Body of pancreas (tissue), 4 donors: ENCODE data around the gene DLG2. TPM values are rescaled to one million over a fixed set of nuclear protein-coding genes. Genes with fewer than 3 reads are reported as not detected.

ENCODE experiments used
- ATAC-seq: fragments of 150-250 bp; one replicate; pipeline ENCODE4 v1.9.1; 2016
- DNase-seq, 4 donors: peaks; one replicate each; pipeline ENCODE4 v3.0.0-alpha.2; 2019
- H3K27ac ChIP-seq, 4 donors: fragments of 200-600 bp; sonication (generic); 1 replicate in 3 of 4; 2 replicates in 1 of 4; pipeline versions ENCODE4 v1.5.1 to v1.6.1; 2016 to 2019; ENCODE audit warnings: mild to moderate bottlenecking in 1 of 4, mixed read lengths in 1 of 4, moderate library complexity in 1 of 4
- H3K27me3 ChIP-seq, 2 donors: fragments of 200-600 bp; sonication (generic); one replicate each; pipeline ENCODE4 v1.6.0; 2016; ENCODE audit warnings: mild to moderate bottlenecking in 1 of 2
- H3K36me3 ChIP-seq, 2 donors: fragments of 200-600 bp; sonication (generic); replicated peaks in 1 of 2; 2 replicates each; pipeline ENCODE4 v1.5.1; 2016; ENCODE audit warnings: low read depth in 2 of 2; ENCODE audit not compliant: insufficient read depth in 1 of 2
- H3K4me1 ChIP-seq: fragments of 200-600 bp; sonication (generic); one replicate; pipeline ENCODE4 v1.6.0; 2016
- H3K4me3 ChIP-seq, 2 donors: fragments of 200-600 bp; sonication (generic); 1 replicate in 1 of 2; 2 replicates in 1 of 2; pipeline ENCODE4 v1.5.1; 2016 to 2019
- H3K9me3 ChIP-seq, 3 donors: fragments of 200-600 bp; sonication (generic); 1 replicate in 2 of 3; 2 replicates in 1 of 3; pipeline ENCODE4 v1.5.1; 2016
- CTCF ChIP-seq, 7 experiments: fragments of 450-650 bp in 4 of 7; fragments of 200-600 bp in 3 of 7; sonication (generic) in 3 of 7; IDR thresholded peaks; one replicate each; pipeline ENCODE4 v1.5.1; 2016 to 2019; ENCODE audit warnings: antibody characterized with exemption in 7 of 7
- POLR2A ChIP-seq, 3 donors: fragments of 450-650 bp; IDR thresholded peaks; one replicate each; pipeline ENCODE4 v1.6.1; 2016; ENCODE audit warnings: antibody characterized with exemption in 3 of 3, mild to moderate bottlenecking in 2 of 3
- WGBS, 2 donors: methylation state at CpG; one replicate each; pipeline ENCODE4 v1.1.5; 2017; 5-methylcytosine and 5-hydroxymethylcytosine counted together
- intact Hi-C: fragments of 100-400 bp; cut with DNase I; formaldehyde crosslinking; loops from one replicate; pipeline ENCODE4 v1.15.1; 2023
- total RNA-seq, 2 donors: library from RNA; depleted of rRNA; stranded (reverse); fragments of >200 nt; gene quantifications; one replicate each; pipeline ENCODE4 v1.1.0, GENCODE V29; 2016

The DLG2 gene
- total RNA-seq, 2 donors from 2014 or later, result 6.0 to 13.2 TPM

- H3K27ac ChIP-seq, result no peak overlapping the region
- H3K4me1 ChIP-seq, result no peaks in the 10 kb centered on the region
- H3K4me3 ChIP-seq, result no peak overlapping the region
- H3K9me3 ChIP-seq, result no peaks in the 10 kb centered on the region
- H3K27me3 ChIP-seq, result no peaks in the 10 kb centered on the region
- TF ChIP-seq POLR2A (IDR thresholded peaks at IDR 0.05) (no peak), CTCF (IDR thresholded peaks at IDR 0.05) (no peak)
- no peak for ATAC-seq
- H3K36me3 ChIP-seq, result no peaks in the 10 kb centered on the region
- intact Hi-C loops, result no loop called here
- no peak for DNase-seq
These were observed 727.4 kb downstream of the DLG2 start for GRCh38 chr11:84899740-84900139.

- no peak overlapping the region for H3K4me3 ChIP-seq
- no peak for DNase-seq
- 84 to 87% methylated on average over 2 of the region's 2 CpGs for WGBS, 2 donors
- H3K4me1 ChIP-seq, result no peaks in the 10 kb centered on the region
- ATAC-seq, result no peak
- H3K27me3 ChIP-seq, result no peaks in the 10 kb centered on the region
- intact Hi-C loops, result no loop called here
- no peak overlapping the region for H3K27ac ChIP-seq
- H3K36me3 ChIP-seq, result no peaks in the 10 kb centered on the region
- TF ChIP-seq POLR2A (IDR thresholded peaks at IDR 0.05), result no peak
- TF ChIP-seq CTCF (IDR thresholded peaks at IDR 0.05), result no peak
- no peaks in the 10 kb centered on the region for H3K9me3 ChIP-seq
These were observed 728.0 kb downstream of the DLG2 start for GRCh38 chr11:84899134-84899533.

- no peak overlapping the region for H3K4me3 ChIP-seq
- DNase-seq (no peak), ATAC-seq (no peak)
- intact Hi-C loops, result no loop called here
- no peak for TF ChIP-seq CTCF (IDR thresholded peaks at IDR 0.05)
- no peak for TF ChIP-seq POLR2A (IDR thresholded peaks at IDR 0.05)
- no peak overlapping the region for H3K27ac ChIP-seq
- H3K27me3 ChIP-seq, result no peaks in the 10 kb centered on the region
- no peaks in the 10 kb centered on the region for H3K4me1 ChIP-seq
- no peaks in the 10 kb centered on the region for H3K36me3 ChIP-seq
- no peaks in the 10 kb centered on the region for H3K9me3 ChIP-seq
- WGBS, 2 donors, result 66 to 69% methylated on average over 2 of the region's 2 CpGs
These were observed 732.5 kb downstream of the DLG2 start for GRCh38 chr11:84894666-84895065.

GRCh38 chr11:84890676-84891075 lies 736.5 kb downstream of the DLG2 start:
- 53 to 60% methylated on average over 3 of the region's 3 CpGs for WGBS, 2 donors
- intact Hi-C loops, result no loop called here
- ATAC-seq (no peak), DNase-seq (no peak)
- Histone ChIP-seq H3K36me3 (no peaks in the 10 kb centered on the region), H3K9me3 (no peaks in the 10 kb centered on the region), H3K27ac (no peak overlapping the region), H3K4me3 (no peak overlapping the region), H3K4me1 (no peaks in the 10 kb centered on the region), H3K27me3 (no peaks in the 10 kb centered on the region)
- no peak for TF ChIP-seq CTCF (IDR thresholded peaks at IDR 0.05)
- no peak for TF ChIP-seq POLR2A (IDR thresholded peaks at IDR 0.05)

- no peak for ATAC-seq
- 59 to 74% methylated on average over 3 of the region's 3 CpGs for WGBS, 2 donors
- no peaks in the 10 kb centered on the region for H3K4me1 ChIP-seq
- no peak overlapping the region for H3K4me3 ChIP-seq
- no peaks in the 10 kb centered on the region for H3K27me3 ChIP-seq
- intact Hi-C loops, result no loop called here
- TF ChIP-seq CTCF (IDR thresholded peaks at IDR 0.05) (no peak), POLR2A (IDR thresholded peaks at IDR 0.05) (no peak)
- H3K36me3 ChIP-seq, result no peaks in the 10 kb centered on the region
- H3K27ac ChIP-seq, result no peak overlapping the region
- no peaks in the 10 kb centered on the region for H3K9me3 ChIP-seq
- no peak for DNase-seq
These were observed 737.6 kb downstream of the DLG2 start for GRCh38 chr11:84889556-84889955.
